ENCODE results near the gene MINDY1. TPM values are rescaled to one million over a fixed set of nuclear protein-coding genes. Genes with fewer than 3 reads are reported as not detected.

The MINDY1 gene
- total and polyA plus RNA-seq, 9 of the 15 experiments (the other 6 are each of a cell fraction or from before 2014, with no cell fraction given): 0.49 to 11.0 (median 6.0) TPM

DNA sequence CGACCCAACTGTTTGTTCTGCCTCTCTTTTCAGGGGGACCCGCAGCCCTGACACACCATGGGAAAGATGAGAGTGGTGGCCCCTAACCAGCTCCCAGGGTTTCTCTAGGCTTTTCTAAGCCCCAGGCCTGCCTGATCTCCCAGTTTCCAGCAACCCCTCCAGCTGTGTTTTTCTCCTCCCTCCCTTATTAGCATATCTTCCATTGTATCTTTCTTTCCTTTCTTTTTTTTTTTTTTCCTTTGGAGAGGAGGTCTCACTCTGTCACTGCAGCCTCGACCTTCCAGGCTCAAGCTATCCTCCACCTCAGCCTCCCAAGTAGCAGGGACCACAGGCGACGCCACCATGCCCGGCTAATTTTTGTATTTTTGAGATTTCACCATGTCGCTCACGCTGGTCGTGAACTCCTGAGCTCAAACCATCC is 30.3 kb downstream of the MINDY1 start (continued):
- TF ChIP-seq, protein P1, sequence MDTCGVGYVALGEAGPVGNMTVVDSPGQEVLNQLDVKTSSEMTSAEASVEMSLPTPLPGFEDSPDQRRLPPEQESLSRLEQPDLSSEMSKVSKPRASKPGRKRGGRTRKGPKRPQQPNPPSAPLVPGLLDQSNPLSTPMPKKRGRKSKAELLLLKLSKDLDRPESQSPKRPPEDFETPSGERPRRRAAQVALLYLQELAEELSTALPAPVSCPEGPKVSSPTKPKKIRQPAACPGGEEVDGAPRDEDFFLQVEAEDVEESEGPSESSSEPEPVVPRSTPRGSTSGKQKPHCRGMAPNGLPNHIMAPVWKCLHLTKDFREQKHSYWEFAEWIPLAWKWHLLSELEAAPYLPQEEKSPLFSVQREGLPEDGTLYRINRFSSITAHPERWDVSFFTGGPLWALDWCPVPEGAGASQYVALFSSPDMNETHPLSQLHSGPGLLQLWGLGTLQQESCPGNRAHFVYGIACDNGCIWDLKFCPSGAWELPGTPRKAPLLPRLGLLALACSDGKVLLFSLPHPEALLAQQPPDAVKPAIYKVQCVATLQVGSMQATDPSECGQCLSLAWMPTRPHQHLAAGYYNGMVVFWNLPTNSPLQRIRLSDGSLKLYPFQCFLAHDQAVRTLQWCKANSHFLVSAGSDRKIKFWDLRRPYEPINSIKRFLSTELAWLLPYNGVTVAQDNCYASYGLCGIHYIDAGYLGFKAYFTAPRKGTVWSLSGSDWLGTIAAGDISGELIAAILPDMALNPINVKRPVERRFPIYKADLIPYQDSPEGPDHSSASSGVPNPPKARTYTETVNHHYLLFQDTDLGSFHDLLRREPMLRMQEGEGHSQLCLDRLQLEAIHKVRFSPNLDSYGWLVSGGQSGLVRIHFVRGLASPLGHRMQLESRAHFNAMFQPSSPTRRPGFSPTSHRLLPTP (IDR thresholded peaks at IDR 0.05; ENCODE audit: borderline replicate concordance, extremely low read depth, insufficient read length): no peak
- TF ChIP-seq, protein P2, sequence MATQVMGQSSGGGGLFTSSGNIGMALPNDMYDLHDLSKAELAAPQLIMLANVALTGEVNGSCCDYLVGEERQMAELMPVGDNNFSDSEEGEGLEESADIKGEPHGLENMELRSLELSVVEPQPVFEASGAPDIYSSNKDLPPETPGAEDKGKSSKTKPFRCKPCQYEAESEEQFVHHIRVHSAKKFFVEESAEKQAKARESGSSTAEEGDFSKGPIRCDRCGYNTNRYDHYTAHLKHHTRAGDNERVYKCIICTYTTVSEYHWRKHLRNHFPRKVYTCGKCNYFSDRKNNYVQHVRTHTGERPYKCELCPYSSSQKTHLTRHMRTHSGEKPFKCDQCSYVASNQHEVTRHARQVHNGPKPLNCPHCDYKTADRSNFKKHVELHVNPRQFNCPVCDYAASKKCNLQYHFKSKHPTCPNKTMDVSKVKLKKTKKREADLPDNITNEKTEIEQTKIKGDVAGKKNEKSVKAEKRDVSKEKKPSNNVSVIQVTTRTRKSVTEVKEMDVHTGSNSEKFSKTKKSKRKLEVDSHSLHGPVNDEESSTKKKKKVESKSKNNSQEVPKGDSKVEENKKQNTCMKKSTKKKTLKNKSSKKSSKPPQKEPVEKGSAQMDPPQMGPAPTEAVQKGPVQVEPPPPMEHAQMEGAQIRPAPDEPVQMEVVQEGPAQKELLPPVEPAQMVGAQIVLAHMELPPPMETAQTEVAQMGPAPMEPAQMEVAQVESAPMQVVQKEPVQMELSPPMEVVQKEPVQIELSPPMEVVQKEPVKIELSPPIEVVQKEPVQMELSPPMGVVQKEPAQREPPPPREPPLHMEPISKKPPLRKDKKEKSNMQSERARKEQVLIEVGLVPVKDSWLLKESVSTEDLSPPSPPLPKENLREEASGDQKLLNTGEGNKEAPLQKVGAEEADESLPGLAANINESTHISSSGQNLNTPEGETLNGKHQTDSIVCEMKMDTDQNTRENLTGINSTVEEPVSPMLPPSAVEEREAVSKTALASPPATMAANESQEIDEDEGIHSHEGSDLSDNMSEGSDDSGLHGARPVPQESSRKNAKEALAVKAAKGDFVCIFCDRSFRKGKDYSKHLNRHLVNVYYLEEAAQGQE (IDR thresholded peaks at IDR 0.05; ENCODE audit: borderline replicate concordance): no peak
- TF ChIP-seq, protein P2 (CRISPR knock-in tag; IDR thresholded peaks at IDR 0.05; ENCODE audit: low read depth): no peak
- TF ChIP-seq POLR2B (IDR thresholded peaks at IDR 0.05; ENCODE audit: low read depth, partially characterized antibody) (peak; percentile 5), KDM5B (IDR thresholded peaks at IDR 0.05; ENCODE audit: insufficient replicate concordance, low read depth, low read length) (no peak), ZNF263 (CRISPR knock-in tag; IDR thresholded peaks at IDR 0.05; ENCODE audit: borderline replicate concordance) (0 out of 2 replicates have a peak, but pooled peaks have one; percentile 13), GTF2F1 (IDR thresholded peaks at IDR 0.05; ENCODE audit: low read depth, low read length) (0 out of 2 replicates have a peak, but pooled peaks have one; percentile 0), RBFOX2 (IDR thresholded peaks at IDR 0.05; ENCODE audit: low read depth, low read length) (peak; percentile 47), NEUROD1 (IDR thresholded peaks at IDR 0.05; ENCODE audit: borderline replicate concordance, low read depth, low read length, partially characterized antibody) (no peak)
- TF ChIP-seq, protein P3, sequence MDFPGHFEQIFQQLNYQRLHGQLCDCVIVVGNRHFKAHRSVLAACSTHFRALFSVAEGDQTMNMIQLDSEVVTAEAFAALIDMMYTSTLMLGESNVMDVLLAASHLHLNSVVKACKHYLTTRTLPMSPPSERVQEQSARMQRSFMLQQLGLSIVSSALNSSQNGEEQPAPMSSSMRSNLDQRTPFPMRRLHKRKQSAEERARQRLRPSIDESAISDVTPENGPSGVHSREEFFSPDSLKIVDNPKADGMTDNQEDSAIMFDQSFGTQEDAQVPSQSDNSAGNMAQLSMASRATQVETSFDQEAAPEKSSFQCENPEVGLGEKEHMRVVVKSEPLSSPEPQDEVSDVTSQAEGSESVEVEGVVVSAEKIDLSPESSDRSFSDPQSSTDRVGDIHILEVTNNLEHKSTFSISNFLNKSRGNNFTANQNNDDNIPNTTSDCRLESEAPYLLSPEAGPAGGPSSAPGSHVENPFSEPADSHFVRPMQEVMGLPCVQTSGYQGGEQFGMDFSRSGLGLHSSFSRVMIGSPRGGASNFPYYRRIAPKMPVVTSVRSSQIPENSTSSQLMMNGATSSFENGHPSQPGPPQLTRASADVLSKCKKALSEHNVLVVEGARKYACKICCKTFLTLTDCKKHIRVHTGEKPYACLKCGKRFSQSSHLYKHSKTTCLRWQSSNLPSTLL (IDR thresholded peaks at IDR 0.05): 0 out of 2 replicates have a peak, but pooled peaks have one; percentile 6

Data from K562 (cell line).